HepG2 (cell line): ENCODE results near the gene OSBPL2. TPM values are rescaled to one million over a fixed set of nuclear protein-coding genes. Genes with fewer than 3 reads are reported as not detected.
A peak's percentile ranks its signal among the peaks of the same experiment; 100 is the strongest.

Experiments
- ATAC-seq: fragments of 200-7000 bp; cut with Tn5 transposase; 3 replicates; pipeline ENCODE4 v1.9.1; 2020; ENCODE audit warnings: mild to moderate bottlenecking, moderate library complexity
- BruUV-seq: library from RNA; stranded (reverse); fragments of 400-500 nt; replicated peaks from 2 replicates; lab custom pipeline; 2021; lab: Mats Ljungman, UMichigan
- CTCF ChIA-PET: fragments of 300-600 bp; formaldehyde crosslinking; extraction: SDS; loops from one replicate; lab custom pipeline; 2021; ENCODE audit warnings: low total read pairs, inconsistent platforms, low intra/inter-chr PET ratio; lab: Yijun Ruan, JAX
- POLR2A ChIA-PET: fragments of 350-600 bp; sonication (Branson Sonifier 250); formaldehyde crosslinking; loops from one replicate; lab custom pipeline; 2020; ENCODE audit warnings: antibody characterized with exemption, inconsistent platforms; lab: Yijun Ruan, JAX
- DNase-seq: peaks from one replicate; pipeline ENCODE4 v3.0.0-alpha.2; 2015; ENCODE audit warnings: low spot score
- FAIRE-seq: peaks from 3 replicates; lab custom pipeline; 2011; peaks lifted over from hg19 to GRCh38; lab: Jason Lieb, UNC
- H2AFZ ChIP-seq: one replicate; pipeline ENCODE4 v1.6.1; 2011; ENCODE audit warnings: low read length, inconsistent platforms
- H3K27ac ChIP-seq: fragments of 300-600 bp; 3 replicates; pipeline ENCODE4 v1.8.0; 2011; ENCODE audit warnings: mixed run types, mild to moderate bottlenecking, mixed read lengths, low read length, inconsistent platforms; ENCODE audit not compliant: insufficient read depth; ENCODE audit errors: extremely low read length
- H3K27me3 ChIP-seq, 2 experiments: fragments of 200-600 bp in 1 of 2; 2 replicates in 1 of 2; 3 replicates in 1 of 2; pipeline versions ENCODE4 v1.6.0 to v1.8.0; 2011; ENCODE audit warnings: low read length in 2 of 2, mild to moderate bottlenecking in 2 of 2, moderate library complexity in 2 of 2, inconsistent platforms in 1 of 2; ENCODE audit not compliant: insufficient read depth in 2 of 2, control insufficient read depth in 1 of 2
- H3K36me3 ChIP-seq, 2 experiments: fragments of 200-600 bp in 1 of 2; replicated peaks in 1 of 2; 2 replicates in 1 of 2; 3 replicates in 1 of 2; pipeline versions ENCODE4 v1.5.1 to v1.8.0; 2011; ENCODE audit warnings: low read length in 2 of 2, inconsistent platforms in 1 of 2; ENCODE audit not compliant: insufficient read depth in 2 of 2, control insufficient read depth in 1 of 2
- H3K4me1 ChIP-seq: 2 replicates; pipeline ENCODE4 v1.5.1; 2012; ENCODE audit warnings: low read length, inconsistent platforms; ENCODE audit not compliant: insufficient read depth
- H3K4me2 ChIP-seq: 2 replicates; pipeline ENCODE4 v1.6.0; 2011; ENCODE audit warnings: low read depth, low read length, inconsistent platforms
- H3K4me3 ChIP-seq, 3 experiments: fragments of 200-600 bp in 1 of 3; sonication (generic), shearing (Covaris generic) in 1 of 3; replicated peaks in 1 of 3; 2 replicates each; pipeline ENCODE4 v1.5.1; 2011 to 2016; ENCODE audit warnings: low read length in 3 of 3, inconsistent platforms in 2 of 3, low read depth in 2 of 3, mild to moderate bottlenecking in 2 of 3, control low read depth in 1 of 3, mixed read lengths in 1 of 3; ENCODE audit not compliant: insufficient read depth in 1 of 3
- H3K79me2 ChIP-seq: one replicate; pipeline ENCODE4 v1.6.1; 2011; ENCODE audit warnings: low read length, inconsistent platforms; ENCODE audit not compliant: insufficient read depth
- H3K9ac ChIP-seq: 2 replicates; pipeline ENCODE4 v1.6.0; 2011; ENCODE audit warnings: mild to moderate bottlenecking, low read depth, low read length, inconsistent platforms; ENCODE audit not compliant: insufficient read depth
- H3K9me3 ChIP-seq: 2 replicates; pipeline ENCODE4 v1.5.1; 2012; ENCODE audit warnings: mild to moderate bottlenecking, low read length
- H4K20me1 ChIP-seq: 2 replicates; pipeline ENCODE4 v1.6.0; 2011; ENCODE audit warnings: inconsistent platforms, mild to moderate bottlenecking, low read length, moderate library complexity; ENCODE audit not compliant: insufficient read depth
- CBX2 ChIP-seq, 2 experiments: fragments of 200-600 bp in 1 of 2; sonication (generic); formaldehyde crosslinking in 1 of 2; IDR thresholded peaks; 2 replicates each; pipeline versions ENCODE4 v1.7.0 to v1.8.1; 2018 to 2022; ENCODE audit warnings: low read depth in 2 of 2, low read length in 1 of 2, mild to moderate bottlenecking in 1 of 2, missing genetic modification reagents in 1 of 2
- CEBPB ChIP-seq: IDR thresholded peaks from 2 replicates; pipeline ENCODE4 v1.6.1; 2011; ENCODE audit warnings: low read depth, low read length, improper control_type of control experiment, borderline replicate concordance
- DR1 ChIP-seq: sonication (generic); formaldehyde crosslinking; IDR thresholded peaks from 2 replicates; pipeline ENCODE4 v1.8.0; 2021; ENCODE audit warnings: mild to moderate bottlenecking, missing genetic modification reagents, inconsistent platforms
- HDAC1 ChIP-seq: sonication (generic); formaldehyde crosslinking; IDR thresholded peaks from 2 replicates; pipeline ENCODE4 v1.5.1; 2020; ENCODE audit warnings: mild to moderate bottlenecking, missing genetic modification reagents
- HNRNPK ChIP-seq: fragments of 200-400 bp; formaldehyde crosslinking; IDR thresholded peaks from 2 replicates; pipeline ENCODE4 v1.6.1; 2018; ENCODE audit warnings: low read length, low read depth, moderate library complexity, mild to moderate bottlenecking; ENCODE audit not compliant: poor library complexity, severe bottlenecking
- HOXA3 ChIP-seq: sonication (generic); formaldehyde crosslinking; IDR thresholded peaks from 2 replicates; pipeline ENCODE4 v1.5.0; 2020; ENCODE audit warnings: missing genetic modification reagents
- PLRG1 ChIP-seq: fragments of 450-650 bp; conservative IDR thresholded peaks from 2 replicates; pipeline ENCODE4 v1.6.1; 2016
- RCOR2 ChIP-seq: IDR thresholded peaks from 2 replicates; pipeline ENCODE4 v1.6.1; 2016; ENCODE audit warnings: missing biosample characterization, missing genetic modification reagents
- SP5 ChIP-seq: IDR thresholded peaks from 2 replicates; pipeline ENCODE4 v1.6.1; 2016; ENCODE audit warnings: low read depth, borderline replicate concordance
- ZBED4 ChIP-seq: sonication (generic); formaldehyde crosslinking; IDR thresholded peaks from 2 replicates; pipeline ENCODE4 v1.4.0; 2020; ENCODE audit warnings: missing genetic modification reagents, borderline replicate concordance
- ZNF207 ChIP-seq: fragments of 450-650 bp; IDR thresholded peaks from 2 replicates; pipeline ENCODE4 v1.6.1; 2016; ENCODE audit warnings: antibody characterized with exemption, borderline replicate concordance
- ZNF362 ChIP-seq: sonication (generic); formaldehyde crosslinking; IDR thresholded peaks from 2 replicates; pipeline ENCODE4 v1.4.0; 2020; ENCODE audit warnings: missing genetic modification reagents, mild to moderate bottlenecking, borderline replicate concordance
- ZNF883 ChIP-seq: sonication (generic); formaldehyde crosslinking; IDR thresholded peaks from 2 replicates; pipeline ENCODE4 v1.5.1; 2020; ENCODE audit warnings: mild to moderate bottlenecking, missing genetic modification reagents; ENCODE audit errors: not compliant biosample characterization
- WGBS: methylation state at CpG from one replicate; pipeline ENCODE4 v1.1.6; 2017; ENCODE audit warnings: low lambda C conversion rate; 5-methylcytosine and 5-hydroxymethylcytosine counted together
- in situ Hi-C: cut with HindIII; loops from 2 replicates; pipeline ENCODE4 v1.10.0; 2017; ENCODE audit warnings: low pct_unique_long_range_greater_than_20kb; ENCODE audit not compliant: extremely low pct_ligation_motif_present
- intact Hi-C: fragments of 100-400 bp; cut with micrococcal nuclease; formaldehyde crosslinking; loops from one replicate; pipeline ENCODE4 v1.10.0; 2022; ENCODE audit not compliant: unreplicated experiment
- polyA plus RNA-seq, 8 experiments: library from polyadenylated mRNA; depleted of rRNA in 3 of 8; stranded (reverse) in 7 of 8; unstranded in 1 of 8; fragments of >200 nt; fragmentation: Illumina TruSeq in 4 of 8; extraction: Trizol in 4 of 8; gene quantifications; 2 replicates each; pipeline versions ENCODE4 v1.2.1 to v1.2.3, GENCODE V29; 2011 to 2016; ENCODE audit warnings: low read depth in 4 of 8, missing spikeins in 1 of 8, mixed read lengths in 1 of 8; ENCODE audit not compliant: insufficient read depth in 1 of 8
- total RNA-seq, 5 experiments: library from RNA; depleted of rRNA; stranded (reverse); fragments of >200 nt; fragmentation: Illumina TruSeq; extraction: Trizol; gene quantifications; 2 replicates each; pipeline ENCODE4 v1.2.3, GENCODE V29; 2016; ENCODE audit warnings: low read depth in 1 of 5
- TF ChIP-seq, protein P1 (sequence below): sonication (generic); formaldehyde crosslinking; IDR thresholded peaks from 2 replicates; pipeline ENCODE4 v1.8.1; 2022; ENCODE audit warnings: low read depth, mild to moderate bottlenecking, missing genetic modification reagents

OSBPL2 gene
- total and polyA plus RNA-seq, 2 of the 13 experiments (the other 11 are each of a cell fraction or from before 2014, with no cell fraction given): 18.5 to 37.4 TPM

- no peak for TF ChIP-seq ZNF362 (CRISPR knock-in tag)
- 0 out of 2 replicates have a peak, but pooled peaks have one; percentile 10 for TF ChIP-seq HOXA3 (CRISPR knock-in tag)
- peak; percentile 8 for TF ChIP-seq HNRNPK
- no peak for TF ChIP-seq CBX2 (IDR thresholded peaks at IDR 0.05; ENCODE audit: low read depth, low read length)
- TF ChIP-seq CBX2 (CRISPR knock-in tag; IDR thresholded peaks at IDR 0.05; ENCODE audit: low read depth): no peak
- TF ChIP-seq ZNF207: no peak
- TF ChIP-seq ZBED4: no peak
- no peak for TF ChIP-seq RCOR2 (CRISPR knock-in tag)
Observed at GRCh38 chr20:62310757-62311121, 72.4 kb downstream of the OSBPL2 start (continued).

GRCh38 chr20:62311150-62311549 lies 72.8 kb downstream of the OSBPL2 start:
- Histone ChIP-seq H3K4me3 (no peak overlapping the region), H3K9me3 (no peaks in the 10 kb centered on the region), H3K79me2 (peaks cover under 1% of the 10 kb centered on the region), H3K36me3 (peaks cover 71 to 95% of the 10 kb centered on the region in 2 experiments), H3K27ac (no peak overlapping the region), H3K9ac (no peak overlapping the region), H3K27me3 (no peaks in the 10 kb centered on the region), H3K4me2 (no peak overlapping the region), H2AFZ (no peak overlapping the region), H3K4me1 (peaks cover 9% of the 10 kb centered on the region), H4K20me1 (no peaks in the 10 kb centered on the region; the same call in 1 of the 2 replicates)
- POLR2A ChIA-PET: no interaction called here
- ATAC-seq (no peak), DNase-seq (no peak), FAIRE-seq (no peak)
- no TSS peak for BruUV-seq
- CTCF ChIA-PET: no interaction called here
- TF ChIP-seq PLRG1: no peak
- no peak for TF ChIP-seq DR1 (CRISPR knock-in tag)
- no peak for TF ChIP-seq HDAC1 (CRISPR knock-in tag)
- TF ChIP-seq ZNF883 (CRISPR knock-in tag): no peak
- TF ChIP-seq CEBPB: no peak
- no peak for TF ChIP-seq SP5 (CRISPR knock-in tag)
- TF ChIP-seq, protein P1, sequence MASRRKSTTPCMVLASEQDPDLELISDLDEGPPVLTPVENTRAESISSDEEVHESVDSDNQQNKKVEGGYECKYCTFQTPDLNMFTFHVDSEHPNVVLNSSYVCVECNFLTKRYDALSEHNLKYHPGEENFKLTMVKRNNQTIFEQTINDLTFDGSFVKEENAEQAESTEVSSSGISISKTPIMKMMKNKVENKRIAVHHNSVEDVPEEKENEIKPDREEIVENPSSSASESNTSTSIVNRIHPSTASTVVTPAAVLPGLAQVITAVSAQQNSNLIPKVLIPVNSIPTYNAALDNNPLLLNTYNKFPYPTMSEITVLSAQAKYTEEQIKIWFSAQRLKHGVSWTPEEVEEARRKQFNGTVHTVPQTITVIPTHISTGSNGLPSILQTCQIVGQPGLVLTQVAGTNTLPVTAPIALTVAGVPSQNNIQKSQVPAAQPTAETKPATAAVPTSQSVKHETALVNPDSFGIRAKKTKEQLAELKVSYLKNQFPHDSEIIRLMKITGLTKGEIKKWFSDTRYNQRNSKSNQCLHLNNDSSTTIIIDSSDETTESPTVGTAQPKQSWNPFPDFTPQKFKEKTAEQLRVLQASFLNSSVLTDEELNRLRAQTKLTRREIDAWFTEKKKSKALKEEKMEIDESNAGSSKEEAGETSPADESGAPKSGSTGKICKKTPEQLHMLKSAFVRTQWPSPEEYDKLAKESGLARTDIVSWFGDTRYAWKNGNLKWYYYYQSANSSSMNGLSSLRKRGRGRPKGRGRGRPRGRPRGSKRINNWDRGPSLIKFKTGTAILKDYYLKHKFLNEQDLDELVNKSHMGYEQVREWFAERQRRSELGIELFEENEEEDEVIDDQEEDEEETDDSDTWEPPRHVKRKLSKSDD (CRISPR knock-in tag): no peak
- in situ Hi-C loops: no loop called here
- 100% methylated on average over 7 of the region's 18 CpGs for WGBS
- intact Hi-C loops: no loop called here
